Brain microvascular endothelial cell (primary cell): ENCODE results near the gene ORC5.
"Not testable (repeated sequence)": the region's sequence is repeated elsewhere in the genome, so short reads cannot be mapped to it uniquely, and the experiment has no call there.

Experiments
- DNase-seq: peaks from one replicate; pipeline ENCODE4 v3.0.0-alpha.2; 2020
- H3K27ac ChIP-seq: fragments of 250-450 bp; sonication (Bioruptor Pico); 2 replicates; pipeline ENCODE4 v1.5.1; 2020; ENCODE audit warnings: mild to moderate bottlenecking, moderate library complexity
- H3K27me3 ChIP-seq: fragments of 250-450 bp; sonication (Bioruptor Pico); replicated peaks from 2 replicates; pipeline ENCODE4 v1.5.1; 2020; ENCODE audit warnings: mild to moderate bottlenecking
- H3K36me3 ChIP-seq: fragments of 250-450 bp; sonication (Bioruptor Pico); replicated peaks from 2 replicates; pipeline ENCODE4 v1.5.1; 2020; ENCODE audit warnings: mild to moderate bottlenecking
- H3K4me3 ChIP-seq: 2 replicates; pipeline ENCODE4 v1.5.1; 2011; ENCODE audit warnings: low read depth, mild to moderate bottlenecking, control low read depth, low read length, moderate library complexity
- CTCF ChIP-seq: IDR thresholded peaks from 2 replicates; pipeline ENCODE4 v1.5.1; 2011; ENCODE audit warnings: low read depth, mild to moderate bottlenecking, moderate library complexity, low read length, control low read depth, inconsistent platforms; ENCODE audit errors: missing control alignments
- in situ Hi-C: cut with HindIII; loops from 2 replicates; pipeline ENCODE4 v1.10.0; 2017; ENCODE audit warnings: low sequenced_read_pairs, low pct_ligation_motif_present

ORC5 gene

GRCh38 chr7:104179178-104179577 lies 28.6 kb downstream of the ORC5 start:
- H3K27ac ChIP-seq = no peak overlapping the region
- in situ Hi-C loops = no loop called here
- peaks cover 9% of the 10 kb centered on the region for H3K36me3 ChIP-seq
- H3K27me3 ChIP-seq = no peaks in the 10 kb centered on the region
- no peak overlapping the region for H3K4me3 ChIP-seq
- no peak for TF ChIP-seq CTCF
- no peak for DNase-seq

- H3K27ac ChIP-seq, DNase-seq, H3K36me3 ChIP-seq, H3K4me3 ChIP-seq, H3K27me3 ChIP-seq, in situ Hi-C loops: not testable (repeated sequence)
Observed at GRCh38 chr7:104177565-104178083, 30.2 kb downstream of the ORC5 start.

GRCh38 chr7:104176332-104176731 lies 31.5 kb downstream of the ORC5 start:
- DNase-seq = no peak
- H3K27me3 ChIP-seq = no peaks in the 10 kb centered on the region
- H3K36me3 ChIP-seq = no peaks in the 10 kb centered on the region
- H3K4me3 ChIP-seq = no peak overlapping the region
- in situ Hi-C loops = no loop called here
- TF ChIP-seq CTCF = no peak
- no peak overlapping the region for H3K27ac ChIP-seq

GRCh38 chr7:104175361-104175984 lies 32.3 kb downstream of the ORC5 start:
- no peak overlapping the region for H3K27ac ChIP-seq

GRCh38 chr7:104174798-104175197 lies 33.0 kb downstream of the ORC5 start:
- Histone ChIP-seq H3K36me3 (no peaks in the 10 kb centered on the region), H3K27ac (no peak overlapping the region), H3K4me3 (no peak overlapping the region), H3K27me3 (no peaks in the 10 kb centered on the region)
- in situ Hi-C loops = no loop called here
- TF ChIP-seq CTCF = no peak
- DNase-seq = no peak

More at GRCh38 chr7:104175361-104175984, 32.3 kb downstream of the ORC5 start:
- TF ChIP-seq CTCF = no peak
- no peaks in the 10 kb centered on the region for H3K36me3 ChIP-seq
- H3K4me3 ChIP-seq = no peak overlapping the region
- no peak for DNase-seq
- H3K27me3 ChIP-seq = no peaks in the 10 kb centered on the region
- in situ Hi-C loops = no loop called here

GRCh38 chr7:104162081-104162480 lies 45.7 kb downstream of the ORC5 start:
- in situ Hi-C loops = no loop called here
- H3K36me3 ChIP-seq = no peaks in the 10 kb centered on the region
- no peaks in the 10 kb centered on the region for H3K27me3 ChIP-seq
- no peak overlapping the region for H3K27ac ChIP-seq
- H3K4me3 ChIP-seq = no peak overlapping the region
- TF ChIP-seq CTCF = no peak
- no peak for DNase-seq
